Mesothelial cell of epicardium (in vitro differentiated cells): ENCODE measurements around the gene CDKAL1. TPM values are rescaled to one million over a fixed set of nuclear protein-coding genes. Genes with fewer than 3 reads are reported as not detected.
A peak's percentile ranks its signal among the peaks of the same experiment; 100 is the strongest.
"Not testable (repeated sequence)": the region's sequence is repeated elsewhere in the genome, so short reads cannot be mapped to it uniquely, and the experiment has no call there.

ENCODE experiments used
- DNase-seq, 2 experiments: peaks; one replicate each; pipeline ENCODE4 v3.0.0; 2021; ENCODE audit warnings: low spot score in 2 of 2; ENCODE audit not compliant: unreplicated experiment in 2 of 2
- H3K27ac Mint-ChIP-seq: 2 replicates; pipeline ENCODE4 v1.8.0; 2021; ENCODE audit warnings: mixed read lengths
- H3K27me3 Mint-ChIP-seq: 2 replicates; pipeline ENCODE4 v1.8.0; 2021; ENCODE audit warnings: low read depth, mixed read lengths
- H3K36me3 Mint-ChIP-seq: 2 replicates; pipeline ENCODE4 v1.8.0; 2021; ENCODE audit warnings: mixed read lengths
- H3K4me1 Mint-ChIP-seq: 2 replicates; pipeline ENCODE4 v1.8.0; 2021; ENCODE audit warnings: mixed read lengths
- H3K4me3 Mint-ChIP-seq: 2 replicates; pipeline ENCODE4 v1.8.0; 2021; ENCODE audit warnings: mild to moderate bottlenecking, moderate library complexity, mixed read lengths
- H3K9me3 Mint-ChIP-seq: 2 replicates; pipeline ENCODE4 v1.8.0; 2021; ENCODE audit warnings: mixed read lengths
- CTCF ChIP-seq: fragments of 200-600 bp; sonication (generic); IDR thresholded peaks from one replicate; pipeline ENCODE4 v1.5.0; 2021; ENCODE audit warnings: antibody characterized with exemption; ENCODE audit not compliant: unreplicated experiment
- total RNA-seq: library from RNA; stranded (reverse); gene quantifications from 3 replicates; pipeline ENCODE4 v1.2.1, GENCODE V29; 2021

The CDKAL1 gene
- total RNA-seq, 1 donor from 2014 or later = 22.6 TPM

DNA sequence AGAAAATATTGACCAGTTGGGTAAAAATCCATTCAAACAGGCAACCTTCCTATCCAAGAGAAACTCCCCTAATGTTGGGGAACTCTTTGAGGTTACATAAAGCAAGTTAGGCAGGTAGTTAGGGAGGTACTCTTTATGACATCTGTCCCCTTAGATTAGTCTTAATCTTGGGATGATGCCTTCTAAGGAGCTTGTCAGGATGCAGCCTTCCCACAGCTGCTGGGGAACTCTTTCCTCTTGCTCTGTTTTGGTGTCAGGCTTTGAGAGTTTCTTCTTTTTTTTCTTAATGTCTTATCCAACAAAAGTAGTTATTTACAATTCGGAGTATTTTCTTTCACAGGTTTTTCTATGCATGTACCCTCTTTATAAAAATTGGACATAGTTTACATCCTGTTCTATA lies 194.8 kb downstream of the CDKAL1 start:
- no peaks in the 10 kb centered on the region for H3K27me3 Mint-ChIP-seq
- H3K9me3 Mint-ChIP-seq = no peaks in the 10 kb centered on the region
- no peak overlapping the region for H3K27ac Mint-ChIP-seq
- DNase-seq = no peak
- TF ChIP-seq CTCF = no peak
- peaks cover 3% of the 10 kb centered on the region for H3K36me3 Mint-ChIP-seq
- H3K4me1 Mint-ChIP-seq = peaks cover 14% of the 10 kb centered on the region
- no peak overlapping the region for H3K4me3 Mint-ChIP-seq

- H3K27ac Mint-ChIP-seq, DNase-seq, H3K9me3 Mint-ChIP-seq, H3K4me3 Mint-ChIP-seq, H3K36me3 Mint-ChIP-seq, H3K27me3 Mint-ChIP-seq: not testable (repeated sequence)
- H3K4me1 Mint-ChIP-seq = peaks cover 21% of the 10 kb centered on the region
Observed at GRCh38 chr6:20732362-20732761, 198.1 kb downstream of the CDKAL1 start.

- no peak for DNase-seq
- TF ChIP-seq CTCF = no peak
- peaks cover 24% of the 10 kb centered on the region for H3K4me1 Mint-ChIP-seq
- peaks cover 3% of the 10 kb centered on the region for H3K36me3 Mint-ChIP-seq
- no peaks in the 10 kb centered on the region for H3K9me3 Mint-ChIP-seq
- no peak overlapping the region for H3K27ac Mint-ChIP-seq
- H3K4me3 Mint-ChIP-seq = no peak overlapping the region
- no peaks in the 10 kb centered on the region for H3K27me3 Mint-ChIP-seq
Observed at GRCh38 chr6:20732896-20733295, 198.6 kb downstream of the CDKAL1 start.

GRCh38 chr6:20737912-20738311 lies 203.7 kb downstream of the CDKAL1 start:
- no peak for TF ChIP-seq CTCF
- Mint-ChIP-seq H3K4me1 (peaks cover 35% of the 10 kb centered on the region), H3K27ac (peak overlapping the region; percentile 53), H3K4me3 (no peak overlapping the region), H3K27me3 (no peaks in the 10 kb centered on the region), H3K9me3 (peaks cover 11% of the 10 kb centered on the region), H3K36me3 (peaks cover 21% of the 10 kb centered on the region)
- no peak for DNase-seq

- DNase-seq = no peak
- Mint-ChIP-seq H3K27me3 (no peaks in the 10 kb centered on the region), H3K4me1 (peaks cover 41% of the 10 kb centered on the region), H3K9me3 (peaks cover 11% of the 10 kb centered on the region), H3K27ac (no peak overlapping the region), H3K36me3 (peaks cover 21% of the 10 kb centered on the region), H3K4me3 (no peak overlapping the region)
- TF ChIP-seq CTCF = no peak
Observed at GRCh38 chr6:20740088-20740487, 205.8 kb downstream of the CDKAL1 start.

GRCh38 chr6:20740727-20741126 lies 206.5 kb downstream of the CDKAL1 start:
- Mint-ChIP-seq H3K9me3 (peaks cover 11% of the 10 kb centered on the region), H3K27ac (peak overlapping the region; percentile 17), H3K27me3 (no peaks in the 10 kb centered on the region), H3K4me1 (peaks cover 43% of the 10 kb centered on the region), H3K36me3 (peaks cover 21% of the 10 kb centered on the region), H3K4me3 (no peak overlapping the region)
- no peak for DNase-seq
- no peak for TF ChIP-seq CTCF
